DMS153 (cell line): ENCODE results near the gene CFAP46.
"Not testable (repeated sequence)": the region's sequence is repeated elsewhere in the genome, so short reads cannot be mapped to it uniquely, and the experiment has no call there.

ENCODE experiments used
- DNase-seq: peaks from one replicate; lab custom pipeline; 2025; lab: John Stamatoyannopoulos, UW

Gene CFAP46

GRCh38 chr10:132804785-132805426, 137.5 kb downstream of the CFAP46 start:
- no peak for DNase-seq

- DNase-seq: no peak
Observed at GRCh38 chr10:132804287-132804686, 138.1 kb downstream of the CFAP46 start.

- no peak for DNase-seq
Observed at GRCh38 chr10:132803416-132804210, 138.8 kb downstream of the CFAP46 start.

GRCh38 chr10:132802694-132803320, 139.6 kb downstream of the CFAP46 start:
- DNase-seq: no peak

GRCh38 chr10:132802048-132802447, 140.3 kb downstream of the CFAP46 start:
- DNase-seq: no peak

GRCh38 chr10:132799865-132800264, 142.5 kb downstream of the CFAP46 start:
- no peak for DNase-seq

- no peak for DNase-seq
Observed at GRCh38 chr10:132798876-132799275, 143.5 kb downstream of the CFAP46 start.

- DNase-seq: no peak
Observed at GRCh38 chr10:132798403-132798802, 144.0 kb downstream of the CFAP46 start.

- DNase-seq: not testable (repeated sequence)
Observed at GRCh38 chr10:132797986-132798385, 144.4 kb downstream of the CFAP46 start.

GRCh38 chr10:132796846-132797245, 145.5 kb downstream of the CFAP46 start:
- DNase-seq: no peak

- peak; percentile 30 for DNase-seq
Observed at GRCh38 chr10:132793871-132794849, 148.2 kb downstream of the CFAP46 start.

- no peak for DNase-seq
Observed at GRCh38 chr10:132793213-132793612, 149.2 kb downstream of the CFAP46 start.

GRCh38 chr10:132792796-132793195, 149.6 kb downstream of the CFAP46 start:
- DNase-seq: no peak

- not testable (repeated sequence) for DNase-seq
Observed at GRCh38 chr10:132792099-132792498, 150.3 kb downstream of the CFAP46 start.

GRCh38 chr10:132790934-132791829, 151.2 kb downstream of the CFAP46 start:
- no peak for DNase-seq

- no peak for DNase-seq
Observed at GRCh38 chr10:132790470-132790869, 151.9 kb downstream of the CFAP46 start.

GRCh38 chr10:132789659-132790148, 152.7 kb downstream of the CFAP46 start:
- no peak for DNase-seq

GRCh38 chr10:132788831-132789219, 153.5 kb downstream of the CFAP46 start:
- no peak for DNase-seq

GRCh38 chr10:132788180-132788830, 154.1 kb downstream of the CFAP46 start:
- no peak for DNase-seq
